Stimulated activated CD8-positive, alpha-beta memory T cell treated with anti-CD3 and anti-CD28 coated beads, Interleukin-15, amount 100 ng/mL, for 24 hours (primary cell): ENCODE data around the gene GLT6D1.

Source experiments
- DNase-seq: peaks from one replicate; pipeline ENCODE4 v3.0.0-alpha.2; 2020; ENCODE audit warnings: low read depth

Gene GLT6D1

GRCh38 chr9:135622415-135623020, 16.8 kb downstream of the GLT6D1 start:
- no peak for DNase-seq

GRCh38 chr9:135620558-135620957, 18.8 kb downstream of the GLT6D1 start:
- DNase-seq, result no peak

- no peak for DNase-seq
Observed at GRCh38 chr9:135619599-135619886, 19.8 kb downstream of the GLT6D1 start.

GRCh38 chr9:135618866-135619598, 20.3 kb downstream of the GLT6D1 start:
- no peak for DNase-seq

GRCh38 chr9:135617991-135618411, 21.3 kb downstream of the GLT6D1 start:
- no peak for DNase-seq

- DNase-seq, result no peak
Observed at GRCh38 chr9:135617538-135617900, 21.8 kb downstream of the GLT6D1 start.

- no peak for DNase-seq
Observed at GRCh38 chr9:135616619-135617537, 22.5 kb downstream of the GLT6D1 start.

- no peak for DNase-seq
Observed at GRCh38 chr9:135615666-135616618, 23.4 kb downstream of the GLT6D1 start.

- no peak for DNase-seq
Observed at GRCh38 chr9:135614821-135615665, 24.3 kb downstream of the GLT6D1 start.

GRCh38 chr9:135613946-135614805, 25.2 kb downstream of the GLT6D1 start:
- no peak for DNase-seq

- DNase-seq, result no peak
Observed at GRCh38 chr9:135612981-135613910, 26.1 kb downstream of the GLT6D1 start.

- no peak for DNase-seq
Observed at GRCh38 chr9:135612437-135612836, 26.9 kb downstream of the GLT6D1 start.

GRCh38 chr9:135611875-135612209, 27.5 kb downstream of the GLT6D1 start:
- no peak for DNase-seq

GRCh38 chr9:135611142-135611874, 28.0 kb downstream of the GLT6D1 start:
- DNase-seq, result no peak

- DNase-seq, result no peak
Observed at GRCh38 chr9:135610290-135611141, 28.8 kb downstream of the GLT6D1 start.

GRCh38 chr9:135609366-135609955, 29.9 kb downstream of the GLT6D1 start:
- DNase-seq, result no peak

GRCh38 chr9:135608999-135609317, 30.4 kb downstream of the GLT6D1 start:
- DNase-seq, result no peak
